Measurements from ENCODE around the gene CPB1.

DNA sequence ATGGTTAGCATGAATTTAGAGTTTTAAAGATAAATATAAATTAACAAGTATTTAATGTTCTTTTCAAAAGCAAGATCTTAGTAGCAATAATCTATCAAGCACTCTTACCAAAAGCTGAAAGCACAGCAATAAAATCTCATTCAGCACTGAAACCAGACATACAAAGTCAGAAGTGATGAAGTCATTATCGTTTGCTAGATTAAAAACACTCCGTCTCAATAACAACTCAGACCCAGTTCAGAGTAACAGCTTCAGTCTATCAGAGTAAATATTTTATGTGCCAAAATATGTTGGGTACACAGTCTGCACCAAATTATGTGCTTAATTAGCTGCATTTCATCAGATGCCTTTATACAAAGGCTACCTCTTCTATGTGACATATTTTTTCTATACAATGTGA, 79.1 kb downstream of the CPB1 start:
- TF ChIP-seq POLR2A (IDR thresholded peaks at IDR 0.05), result no peak
- TF ChIP-seq, protein P1, sequence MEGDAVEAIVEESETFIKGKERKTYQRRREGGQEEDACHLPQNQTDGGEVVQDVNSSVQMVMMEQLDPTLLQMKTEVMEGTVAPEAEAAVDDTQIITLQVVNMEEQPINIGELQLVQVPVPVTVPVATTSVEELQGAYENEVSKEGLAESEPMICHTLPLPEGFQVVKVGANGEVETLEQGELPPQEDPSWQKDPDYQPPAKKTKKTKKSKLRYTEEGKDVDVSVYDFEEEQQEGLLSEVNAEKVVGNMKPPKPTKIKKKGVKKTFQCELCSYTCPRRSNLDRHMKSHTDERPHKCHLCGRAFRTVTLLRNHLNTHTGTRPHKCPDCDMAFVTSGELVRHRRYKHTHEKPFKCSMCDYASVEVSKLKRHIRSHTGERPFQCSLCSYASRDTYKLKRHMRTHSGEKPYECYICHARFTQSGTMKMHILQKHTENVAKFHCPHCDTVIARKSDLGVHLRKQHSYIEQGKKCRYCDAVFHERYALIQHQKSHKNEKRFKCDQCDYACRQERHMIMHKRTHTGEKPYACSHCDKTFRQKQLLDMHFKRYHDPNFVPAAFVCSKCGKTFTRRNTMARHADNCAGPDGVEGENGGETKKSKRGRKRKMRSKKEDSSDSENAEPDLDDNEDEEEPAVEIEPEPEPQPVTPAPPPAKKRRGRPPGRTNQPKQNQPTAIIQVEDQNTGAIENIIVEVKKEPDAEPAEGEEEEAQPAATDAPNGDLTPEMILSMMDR (IDR thresholded peaks at IDR 0.05), result no peak

Measured in Peyer's patch (tissue), 4 donors.